HCT116 (cell line): ENCODE data around the gene PDE7B. TPM values are rescaled to one million over a fixed set of nuclear protein-coding genes. Genes with fewer than 3 reads are reported as not detected.

ENCODE experiments used
- ATAC-seq: fragments of 200-7000 bp; cut with Tn5 transposase; 2 replicates; pipeline ENCODE4 v1.9.1; 2020; ENCODE audit warnings: mild to moderate bottlenecking, moderate library complexity
- BruUV-seq: library from RNA; stranded (reverse); fragments of 400-500 nt; replicated peaks from 2 replicates; lab custom pipeline; 2021; lab: Mats Ljungman, UMichigan
- CTCF ChIA-PET: fragments of 300-600 bp; sonication (Branson Sonifier 250); formaldehyde crosslinking; loops from one replicate; lab custom pipeline; 2021; ENCODE audit warnings: antibody characterized with exemption; lab: Charles Lee
- POLR2A ChIA-PET: fragments of 300-600, 350-600 bp; sonication (Branson Sonifier 250); formaldehyde crosslinking; loops from one replicate; lab custom pipeline; 2021; ENCODE audit warnings: antibody characterized with exemption; lab: Charles Lee
- RAD21 ChIA-PET, 2 experiments: fragments of 300-600 bp; sonication (Branson Sonifier 250); formaldehyde crosslinking; loops; one replicate each; lab custom pipeline; 2023; ENCODE audit warnings: low total read pairs in 2 of 2; ENCODE audit not compliant: uncharacterized antibody in 2 of 2, unreplicated experiment in 2 of 2, low non-redundant PET in 1 of 2; lab: Charles Lee
- DNase-seq: peaks from one replicate; pipeline ENCODE4 v3.0.0-alpha.2; 2010; ENCODE audit warnings: low read depth, low spot score
- H2AFZ ChIP-seq: fragments of 200-600 bp; shearing (Covaris generic), sonication (generic); 2 replicates; pipeline ENCODE4 v1.6.1; 2017; ENCODE audit warnings: low read depth, mixed run types, mixed read lengths, antibody characterized with exemption, low read length; ENCODE audit not compliant: poor library complexity, severe bottlenecking
- H3K27ac ChIP-seq: 2 replicates; pipeline ENCODE4 v1.5.1; 2012; ENCODE audit warnings: low read depth, low read length
- H3K27me3 ChIP-seq: fragments of 200-600 bp; sonication (generic); 2 replicates; pipeline ENCODE4 v1.6.1; 2016; ENCODE audit warnings: mixed run types, low read length, mixed read lengths; ENCODE audit not compliant: insufficient read depth
- H3K36me3 ChIP-seq, 2 experiments: fragments of 200-500 bp in 1 of 2; fragments of 200-600 bp in 1 of 2; sonication (Bioruptor generic) in 1 of 2; sonication (generic) in 1 of 2; 2 replicates each; pipeline versions ENCODE4 v1.5.1 to v1.6.1; 2014 to 2016; ENCODE audit warnings: low read length in 2 of 2, inconsistent platforms in 1 of 2, mixed read lengths in 1 of 2, mixed run types in 1 of 2; ENCODE audit not compliant: insufficient read depth in 2 of 2, control insufficient read depth in 1 of 2
- H3K4me1 ChIP-seq, 2 experiments: fragments of 200-600 bp in 1 of 2; sonication (generic) in 1 of 2; 2 replicates each; pipeline versions ENCODE4 v1.5.1 to v1.6.1; 2012 to 2017; ENCODE audit warnings: low read length in 2 of 2, inconsistent platforms in 1 of 2, mild to moderate bottlenecking in 1 of 2, mixed read lengths in 1 of 2, mixed run types in 1 of 2, moderate library complexity in 1 of 2; ENCODE audit not compliant: insufficient read depth in 2 of 2, control insufficient read depth in 1 of 2
- H3K4me2 ChIP-seq: fragments of 200-600 bp; sonication (generic); 2 replicates; pipeline ENCODE4 v1.6.1; 2017; ENCODE audit warnings: mixed run types, low read length, mixed read lengths
- H3K4me3 ChIP-seq, 2 experiments: fragments of 200-600 bp in 1 of 2; sonication (generic) in 1 of 2; replicated peaks in 1 of 2; 2 replicates each; pipeline ENCODE4 v1.5.1; 2011 to 2016; ENCODE audit warnings: low read length in 2 of 2, control low read depth in 1 of 2, low read depth in 1 of 2, mild to moderate bottlenecking in 1 of 2, mixed read lengths in 1 of 2, mixed run types in 1 of 2
- H3K79me2 ChIP-seq: fragments of 200-600 bp; sonication (generic); 2 replicates; pipeline ENCODE4 v1.6.1; 2017; ENCODE audit warnings: mild to moderate bottlenecking, mixed run types, low read length, moderate library complexity, mixed read lengths; ENCODE audit not compliant: insufficient read depth
- H3K9ac ChIP-seq: fragments of 200-600 bp; sonication (generic); 2 replicates; pipeline ENCODE4 v1.6.1; 2016; ENCODE audit warnings: low read length, mixed read lengths
- H3K9me2 ChIP-seq: fragments of 200-600 bp; sonication (generic), shearing (Covaris generic); 2 replicates; pipeline ENCODE4 v1.6.1; 2017; ENCODE audit warnings: mixed run types, mild to moderate bottlenecking, moderate library complexity; ENCODE audit not compliant: insufficient read depth
- H3K9me3 ChIP-seq, 2 experiments: fragments of 200-500 bp in 1 of 2; fragments of 200-600 bp in 1 of 2; sonication (Bioruptor generic) in 1 of 2; sonication (generic) in 1 of 2; 2 replicates each; pipeline ENCODE4 v1.6.1; 2014 to 2017; ENCODE audit warnings: low read length in 2 of 2, mixed read lengths in 2 of 2, inconsistent platforms in 1 of 2, low read depth in 1 of 2, mild to moderate bottlenecking in 1 of 2, mixed run types in 1 of 2, moderate library complexity in 1 of 2; ENCODE audit not compliant: control insufficient read depth in 1 of 2, insufficient read depth in 1 of 2
- H4K20me1 ChIP-seq: fragments of 200-600 bp; sonication (generic), shearing (Covaris generic); 2 replicates; pipeline ENCODE4 v1.6.1; 2017; ENCODE audit warnings: mixed run types, mild to moderate bottlenecking, moderate library complexity; ENCODE audit not compliant: insufficient read depth
- CBX3 ChIP-seq: IDR thresholded peaks from 2 replicates; pipeline ENCODE4 v1.6.1; 2012; ENCODE audit warnings: low read depth
- CTCF ChIP-seq, 3 experiments: fragments of 200-600 bp in 1 of 3; sonication (generic) in 1 of 3; IDR thresholded peaks in 2 of 3; conservative IDR thresholded peaks in 1 of 3; 2 replicates each; pipeline ENCODE4 v1.5.1; 2012 to 2017; ENCODE audit warnings: low read depth in 2 of 3, low read length in 2 of 3, antibody characterized with exemption in 1 of 3, borderline replicate concordance in 1 of 3, control low read depth in 1 of 3, mild to moderate bottlenecking in 1 of 3, mixed read lengths in 1 of 3, mixed run types in 1 of 3, moderate library complexity in 1 of 3; ENCODE audit not compliant: insufficient read depth in 1 of 3
- EGR1 ChIP-seq: IDR thresholded peaks from 2 replicates; pipeline ENCODE4 v1.6.1; 2012; ENCODE audit warnings: low read depth
- ELF1 ChIP-seq: IDR thresholded peaks from 2 replicates; pipeline ENCODE4 v1.6.1; 2012; ENCODE audit warnings: low read depth, borderline replicate concordance
- EZH2 ChIP-seq: fragments of 200-600 bp; sonication (generic); IDR thresholded peaks from 2 replicates; pipeline ENCODE4 v1.6.1; 2017; ENCODE audit warnings: antibody characterized with exemption, mixed run types
- FOSL1 ChIP-seq: IDR thresholded peaks from 2 replicates; pipeline ENCODE4 v1.6.1; 2012; ENCODE audit warnings: low read depth
- JUND ChIP-seq: IDR thresholded peaks from 2 replicates; pipeline ENCODE4 v1.6.1; 2012
- TCF7L2 ChIP-seq: IDR thresholded peaks from 2 replicates; pipeline ENCODE4 v1.7.0; 2011; ENCODE audit warnings: borderline replicate concordance, inconsistent platforms; ENCODE audit not compliant: insufficient read depth, insufficient read length; ENCODE audit errors: extremely low read depth
- intact Hi-C: fragments of 100-400 bp; cut with micrococcal nuclease; formaldehyde crosslinking; loops from 2 replicates; pipeline ENCODE4 v1.10.0; 2022
- total RNA-seq: library from RNA; stranded (reverse); gene quantifications from one replicate; pipeline ENCODE4 v1.2.1, GENCODE V29; 2021; ENCODE audit not compliant: unreplicated experiment
- TF ChIP-seq, protein P1 (sequence below): IDR thresholded peaks from 2 replicates; pipeline ENCODE4 v1.6.1; 2012; ENCODE audit warnings: low read depth
- TF ChIP-seq, protein P2 (sequence below): IDR thresholded peaks from 2 replicates; pipeline ENCODE4 v1.6.1; 2012
- TF ChIP-seq, protein P3 (sequence below): IDR thresholded peaks from 2 replicates; pipeline ENCODE4 v1.6.1; 2011; ENCODE audit warnings: mild to moderate bottlenecking, low read length, moderate library complexity; ENCODE audit not compliant: insufficient replicate concordance; ENCODE audit errors: extremely low read depth

Gene PDE7B
- total RNA-seq, 1 experiment from 2014 or later, result 0.61 TPM

GRCh38 chr6:136209496-136209895 lies 358.0 kb downstream of the PDE7B start:
- no peak overlapping the region for H3K4me2 ChIP-seq
- H3K27me3 ChIP-seq, result no peaks in the 10 kb centered on the region
- ATAC-seq (no peak), DNase-seq (no peak)
- no peak overlapping the region for H3K4me3 ChIP-seq
- no peak overlapping the region for H3K27ac ChIP-seq
- no peaks in the 10 kb centered on the region for H3K36me3 ChIP-seq
- no peak overlapping the region for H2AFZ ChIP-seq
- no peaks in the 10 kb centered on the region for H4K20me1 ChIP-seq
- no peaks in the 10 kb centered on the region for H3K79me2 ChIP-seq
- POLR2A ChIA-PET, result no interaction called here
- no peaks in the 10 kb centered on the region for H3K9me2 ChIP-seq
- RAD21 ChIA-PET, result no interaction called here
- TF ChIP-seq, protein P1, sequence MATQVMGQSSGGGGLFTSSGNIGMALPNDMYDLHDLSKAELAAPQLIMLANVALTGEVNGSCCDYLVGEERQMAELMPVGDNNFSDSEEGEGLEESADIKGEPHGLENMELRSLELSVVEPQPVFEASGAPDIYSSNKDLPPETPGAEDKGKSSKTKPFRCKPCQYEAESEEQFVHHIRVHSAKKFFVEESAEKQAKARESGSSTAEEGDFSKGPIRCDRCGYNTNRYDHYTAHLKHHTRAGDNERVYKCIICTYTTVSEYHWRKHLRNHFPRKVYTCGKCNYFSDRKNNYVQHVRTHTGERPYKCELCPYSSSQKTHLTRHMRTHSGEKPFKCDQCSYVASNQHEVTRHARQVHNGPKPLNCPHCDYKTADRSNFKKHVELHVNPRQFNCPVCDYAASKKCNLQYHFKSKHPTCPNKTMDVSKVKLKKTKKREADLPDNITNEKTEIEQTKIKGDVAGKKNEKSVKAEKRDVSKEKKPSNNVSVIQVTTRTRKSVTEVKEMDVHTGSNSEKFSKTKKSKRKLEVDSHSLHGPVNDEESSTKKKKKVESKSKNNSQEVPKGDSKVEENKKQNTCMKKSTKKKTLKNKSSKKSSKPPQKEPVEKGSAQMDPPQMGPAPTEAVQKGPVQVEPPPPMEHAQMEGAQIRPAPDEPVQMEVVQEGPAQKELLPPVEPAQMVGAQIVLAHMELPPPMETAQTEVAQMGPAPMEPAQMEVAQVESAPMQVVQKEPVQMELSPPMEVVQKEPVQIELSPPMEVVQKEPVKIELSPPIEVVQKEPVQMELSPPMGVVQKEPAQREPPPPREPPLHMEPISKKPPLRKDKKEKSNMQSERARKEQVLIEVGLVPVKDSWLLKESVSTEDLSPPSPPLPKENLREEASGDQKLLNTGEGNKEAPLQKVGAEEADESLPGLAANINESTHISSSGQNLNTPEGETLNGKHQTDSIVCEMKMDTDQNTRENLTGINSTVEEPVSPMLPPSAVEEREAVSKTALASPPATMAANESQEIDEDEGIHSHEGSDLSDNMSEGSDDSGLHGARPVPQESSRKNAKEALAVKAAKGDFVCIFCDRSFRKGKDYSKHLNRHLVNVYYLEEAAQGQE, result no peak
- TF ChIP-seq, protein P2, sequence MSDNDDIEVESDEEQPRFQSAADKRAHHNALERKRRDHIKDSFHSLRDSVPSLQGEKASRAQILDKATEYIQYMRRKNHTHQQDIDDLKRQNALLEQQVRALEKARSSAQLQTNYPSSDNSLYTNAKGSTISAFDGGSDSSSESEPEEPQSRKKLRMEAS, result no peak
- TF ChIP-seq CTCF (IDR thresholded peaks at IDR 0.05 in 2 of 3, conservative IDR thresholded peaks at IDR 0.05 in 1 of 3; ENCODE audit: borderline replicate concordance in 1 of 3, insufficient read depth in 1 of 3, low read depth in 2 of 3, low read length in 2 of 3) (no peak), TCF7L2 (no peak), FOSL1 (no peak), EGR1 (no peak), JUND (no peak), EZH2 (no peak), CBX3 (no peak), ELF1 (no peak)
- TF ChIP-seq, protein P3, sequence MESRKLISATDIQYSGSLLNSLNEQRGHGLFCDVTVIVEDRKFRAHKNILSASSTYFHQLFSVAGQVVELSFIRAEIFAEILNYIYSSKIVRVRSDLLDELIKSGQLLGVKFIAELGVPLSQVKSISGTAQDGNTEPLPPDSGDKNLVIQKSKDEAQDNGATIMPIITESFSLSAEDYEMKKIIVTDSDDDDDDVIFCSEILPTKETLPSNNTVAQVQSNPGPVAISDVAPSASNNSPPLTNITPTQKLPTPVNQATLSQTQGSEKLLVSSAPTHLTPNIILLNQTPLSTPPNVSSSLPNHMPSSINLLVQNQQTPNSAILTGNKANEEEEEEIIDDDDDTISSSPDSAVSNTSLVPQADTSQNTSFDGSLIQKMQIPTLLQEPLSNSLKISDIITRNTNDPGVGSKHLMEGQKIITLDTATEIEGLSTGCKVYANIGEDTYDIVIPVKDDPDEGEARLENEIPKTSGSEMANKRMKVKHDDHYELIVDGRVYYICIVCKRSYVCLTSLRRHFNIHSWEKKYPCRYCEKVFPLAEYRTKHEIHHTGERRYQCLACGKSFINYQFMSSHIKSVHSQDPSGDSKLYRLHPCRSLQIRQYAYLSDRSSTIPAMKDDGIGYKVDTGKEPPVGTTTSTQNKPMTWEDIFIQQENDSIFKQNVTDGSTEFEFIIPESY, result no peak
- no peaks in the 10 kb centered on the region for H3K9me3 ChIP-seq
- no peaks in the 10 kb centered on the region for H3K4me1 ChIP-seq
- CTCF ChIA-PET, result interaction anchor here (0.7 to 1.3 kb wide), 2 partner anchors 20 to 177 kb away, joined by 3 read pairs; no protein-coding TSS in a partner anchor
- no TSS peak for BruUV-seq
- H3K9ac ChIP-seq, result no peak overlapping the region
- intact Hi-C loops, result no loop called here
